GM23338 (cell line): ENCODE measurements around the gene HCFC1.

ENCODE experiments used
- CREB1 ChIP-seq: fragments of 250-450 bp; sonication (Bioruptor Pico); IDR thresholded peaks from 2 replicates; pipeline ENCODE4 v1.5.0; 2020; ENCODE audit warnings: low read depth, mild to moderate bottlenecking, moderate library complexity
- CTCF ChIP-seq, 2 experiments: fragments of 200-600 bp in 1 of 2; sonication (generic) in 1 of 2; conservative IDR thresholded peaks; 2 replicates each; pipeline versions ENCODE4 v1.5.1 to v1.6.1; 2016 to 2017; ENCODE audit warnings: antibody characterized with exemption in 2 of 2, low read depth in 2 of 2, mild to moderate bottlenecking in 2 of 2, moderate library complexity in 1 of 2
- EZH2 ChIP-seq: fragments of 200-600 bp; sonication (generic); IDR thresholded peaks from one replicate; pipeline ENCODE4 v1.8.0; 2017; ENCODE audit warnings: antibody characterized with exemption, mild to moderate bottlenecking, low read depth; ENCODE audit not compliant: unreplicated experiment
- EZH2phosphoT487 ChIP-seq: fragments of 200-600 bp; sonication (generic); IDR thresholded peaks from one replicate; pipeline ENCODE4 v1.8.1; 2018; ENCODE audit warnings: antibody characterized with exemption; ENCODE audit not compliant: unreplicated experiment
- JUNB ChIP-seq: IDR thresholded peaks from one replicate; pipeline ENCODE4 v1.6.1; 2016; ENCODE audit warnings: antibody characterized with exemption; ENCODE audit not compliant: unreplicated experiment
- NANOG ChIP-seq: IDR thresholded peaks from 2 replicates; pipeline ENCODE4 v1.6.1; 2016; ENCODE audit warnings: antibody characterized with exemption, borderline replicate concordance
- POLR2AphosphoS5 ChIP-seq: IDR thresholded peaks from 2 replicates; pipeline ENCODE4 v1.6.1; 2016; ENCODE audit warnings: antibody characterized with exemption, low read depth
- REST ChIP-seq: IDR thresholded peaks from one replicate; pipeline ENCODE4 v1.6.1; 2018; ENCODE audit warnings: antibody characterized with exemption; ENCODE audit not compliant: unreplicated experiment

- TF ChIP-seq CTCF (conservative IDR thresholded peaks at IDR 0.05; ENCODE audit: low read depth in 2 of 2) (no peak), JUNB (no peak), EZH2 (no peak), CREB1 (CRISPR knock-in tag) (no peak), NANOG (no peak), EZH2phosphoT487 (no peak), POLR2AphosphoS5 (no peak), REST (no peak)
Measured at GRCh38 chrX:153969904-153970356, 1.7 kb downstream of the HCFC1 start.
